AG08395 (cell line): ENCODE data around the gene CXXC5.

Experiments
- DNase-seq: peaks from one replicate; pipeline ENCODE4 v3.0.0; 2012; ENCODE audit warnings: mixed read lengths, low spot score

The CXXC5 gene

DNA sequence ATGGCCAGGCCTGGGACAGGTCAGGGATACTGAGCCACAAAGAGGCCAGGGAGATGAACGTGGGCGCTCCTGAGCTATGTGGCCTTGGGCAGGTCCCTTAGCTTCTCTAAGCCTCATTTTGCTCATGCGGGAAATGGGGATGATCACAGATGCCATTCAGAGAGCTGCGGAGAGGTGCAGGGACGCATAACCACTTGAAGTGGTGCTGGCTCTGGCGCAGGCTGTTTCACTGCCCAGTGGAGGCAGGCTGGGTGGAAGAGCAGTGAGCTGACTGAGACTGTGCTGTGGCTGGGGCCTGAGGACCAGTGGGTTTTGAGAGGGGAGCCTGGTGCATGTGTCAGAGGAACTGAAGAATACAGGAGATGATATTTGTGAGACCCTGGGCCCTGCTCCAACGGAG is 18.4 kb downstream of the CXXC5 start:
- no peak for DNase-seq

- DNase-seq = no peak
Observed at GRCh38 chr5:139667001-139667729, 19.0 kb downstream of the CXXC5 start.

GRCh38 chr5:139667730-139668063 is 19.5 kb downstream of the CXXC5 start:
- no peak for DNase-seq

- peak; percentile 61 for DNase-seq
Observed at GRCh38 chr5:139668064-139668880, 20.1 kb downstream of the CXXC5 start.

GRCh38 chr5:139668924-139669661 is 20.9 kb downstream of the CXXC5 start:
- no peak for DNase-seq

DNA sequence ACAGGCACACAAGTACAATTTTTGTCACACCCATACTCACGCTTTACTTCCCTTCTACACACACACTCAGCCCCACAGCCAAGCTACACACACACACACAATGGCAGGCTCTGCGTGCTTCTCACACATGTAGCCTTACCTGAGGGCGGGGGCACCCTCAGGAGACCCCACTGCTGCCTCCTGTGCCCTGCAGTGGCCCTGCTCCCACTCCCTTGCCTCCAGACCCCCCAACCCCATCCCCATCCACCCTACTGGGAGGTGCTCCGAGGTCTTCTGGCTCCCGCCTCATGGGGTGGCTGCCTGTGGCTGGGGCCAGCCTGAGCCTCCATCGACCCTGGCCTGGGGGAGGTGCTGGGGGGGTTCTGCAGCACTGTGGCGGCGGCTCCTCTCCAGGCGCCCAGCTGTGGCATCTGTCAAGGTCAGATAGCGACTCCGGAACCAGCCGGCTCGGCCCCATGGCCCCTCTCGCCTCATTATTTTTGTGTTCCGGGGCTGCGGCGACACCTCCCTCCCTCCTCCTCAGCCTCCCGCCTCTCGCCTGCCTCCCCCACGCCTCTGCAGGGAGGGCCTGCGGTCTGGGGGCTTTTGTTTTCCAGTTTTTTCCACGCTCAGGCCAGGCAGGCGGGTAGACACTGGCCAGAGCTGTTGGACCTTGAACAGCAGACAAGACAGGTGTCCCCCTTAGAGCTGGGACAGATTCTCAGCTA is 21.7 kb downstream of the CXXC5 start:
- no peak for DNase-seq

- no peak for DNase-seq
Observed at GRCh38 chr5:139670369-139671095, 22.4 kb downstream of the CXXC5 start.

- no peak for DNase-seq
Observed at GRCh38 chr5:139671096-139671841, 23.1 kb downstream of the CXXC5 start.

DNA sequence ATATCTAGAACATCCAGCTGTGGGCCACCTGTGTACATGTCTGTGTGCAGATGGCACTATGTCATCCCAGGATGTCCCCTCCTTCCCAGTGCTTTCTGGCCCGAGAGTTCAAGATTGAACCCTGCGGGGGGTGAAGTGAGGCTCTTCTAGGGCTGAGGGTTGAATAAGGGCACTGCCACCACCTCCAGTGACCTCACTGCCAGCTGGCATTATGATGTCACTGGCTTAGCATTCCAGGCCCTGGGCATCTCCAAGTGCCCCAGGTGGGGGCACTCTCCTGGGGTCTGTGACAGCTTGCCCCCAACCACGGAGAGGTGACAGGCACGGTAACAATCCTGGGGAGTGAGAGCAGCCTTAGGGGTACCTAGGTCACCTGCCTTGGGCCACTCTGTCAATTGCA is 27.1 kb downstream of the CXXC5 start:
- no peak for DNase-seq

- no peak for DNase-seq
Observed at GRCh38 chr5:139675825-139676224, 27.7 kb downstream of the CXXC5 start.

DNA sequence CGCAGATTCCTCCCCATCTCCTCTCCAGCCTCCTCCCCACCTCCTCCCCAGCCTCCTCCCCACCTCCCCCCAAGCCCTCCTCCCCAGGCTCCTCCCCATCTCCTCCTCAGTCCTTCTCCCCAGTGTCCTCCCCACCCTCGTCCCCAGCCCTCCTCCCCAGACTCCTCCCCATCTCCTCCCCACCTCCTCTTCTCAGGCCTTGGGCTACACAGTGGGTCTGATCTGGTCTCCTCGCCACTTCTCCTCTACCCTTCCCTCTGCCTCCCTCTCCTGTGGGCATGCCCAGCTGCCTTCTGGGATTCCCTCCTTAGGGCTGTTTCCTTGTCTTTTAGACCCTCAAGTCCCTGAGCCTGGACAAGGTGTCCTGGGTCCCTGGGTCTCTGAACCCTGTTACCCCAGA is 28.3 kb downstream of the CXXC5 start:
- no peak for DNase-seq

DNA sequence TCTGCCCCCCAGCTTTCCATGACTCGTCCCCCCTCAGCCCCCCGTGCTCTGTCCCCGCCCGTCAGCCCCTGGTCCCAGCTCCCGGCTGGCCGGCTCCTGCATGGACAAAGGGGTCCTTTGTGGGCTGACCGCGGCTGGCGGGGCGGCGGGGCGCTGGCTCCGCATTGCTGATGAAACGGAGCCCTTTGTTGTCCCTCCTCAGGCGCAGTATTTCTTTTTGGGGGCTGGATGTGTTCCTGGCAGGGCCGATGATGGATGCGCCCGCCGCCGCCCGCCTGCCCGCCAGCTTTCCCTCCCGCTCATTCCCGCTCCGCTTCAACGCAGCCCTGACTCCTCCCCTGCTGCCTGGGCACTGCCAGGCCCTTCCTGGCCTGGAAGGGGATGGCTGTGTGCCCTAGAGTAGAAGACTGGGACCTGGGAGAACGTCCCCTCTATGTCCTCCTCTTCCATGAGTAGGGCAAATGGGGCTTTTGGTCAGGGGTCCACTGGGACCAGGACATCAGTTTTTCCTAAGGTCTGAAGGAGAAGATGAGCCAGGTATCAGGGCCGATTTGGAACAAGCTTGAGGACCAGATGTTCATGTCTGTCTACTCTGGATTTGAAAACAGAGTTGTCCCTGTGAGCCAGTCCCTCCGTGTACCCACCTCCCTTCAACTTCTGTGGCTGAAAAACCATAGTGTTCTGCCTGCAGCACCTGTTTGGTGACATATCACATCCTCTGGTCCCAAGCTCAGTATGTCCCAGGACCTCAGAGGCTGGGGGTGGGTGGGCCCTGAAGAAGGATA is 29.0 kb downstream of the CXXC5 start:
- DNase-seq = no peak

DNA sequence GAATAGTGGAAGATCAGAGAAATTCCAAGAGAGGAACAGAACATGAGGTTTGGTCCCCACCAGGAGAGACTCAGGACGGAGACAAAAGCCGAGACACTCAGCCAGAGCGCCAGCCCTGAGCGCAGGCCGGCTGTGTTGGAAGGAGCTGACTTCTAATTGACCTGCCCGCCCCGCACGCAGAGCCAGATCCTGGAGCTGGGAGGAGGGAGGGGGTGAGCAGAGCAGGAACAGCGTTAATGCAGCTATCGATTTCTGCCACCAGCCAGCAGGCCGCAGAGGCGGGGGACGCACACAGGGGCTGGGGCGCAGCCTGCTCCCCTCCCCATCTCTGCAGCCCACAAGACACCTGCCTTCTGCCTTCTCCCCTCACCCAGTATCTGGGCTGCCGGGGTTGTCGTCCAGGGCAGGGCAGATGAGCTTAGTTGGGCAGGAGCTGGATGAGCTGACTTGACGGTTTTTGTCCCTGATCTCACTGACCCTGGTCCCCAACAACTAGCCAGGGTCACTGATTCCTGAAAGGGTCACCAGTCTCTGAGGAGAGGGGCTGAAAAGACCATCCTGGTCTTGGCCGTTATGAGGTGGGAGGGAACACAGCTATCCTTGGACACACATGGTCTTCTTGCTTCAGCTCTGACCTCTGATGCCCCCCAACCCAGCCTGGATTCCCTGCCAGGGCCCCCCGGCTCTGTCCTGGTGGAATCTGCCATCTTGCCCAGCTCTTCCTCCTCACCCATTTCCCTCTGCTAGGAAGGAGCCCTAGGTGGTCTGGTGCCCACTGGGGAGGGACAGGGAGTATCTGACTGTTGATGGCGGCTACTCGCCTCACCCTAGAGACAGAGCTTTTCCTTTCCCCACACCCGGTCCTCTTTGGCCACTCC is 29.8 kb downstream of the CXXC5 start:
- DNase-seq = no peak

GRCh38 chr5:139678751-139679750 is 30.9 kb downstream of the CXXC5 start:
- peak; percentile 78 for DNase-seq

DNA sequence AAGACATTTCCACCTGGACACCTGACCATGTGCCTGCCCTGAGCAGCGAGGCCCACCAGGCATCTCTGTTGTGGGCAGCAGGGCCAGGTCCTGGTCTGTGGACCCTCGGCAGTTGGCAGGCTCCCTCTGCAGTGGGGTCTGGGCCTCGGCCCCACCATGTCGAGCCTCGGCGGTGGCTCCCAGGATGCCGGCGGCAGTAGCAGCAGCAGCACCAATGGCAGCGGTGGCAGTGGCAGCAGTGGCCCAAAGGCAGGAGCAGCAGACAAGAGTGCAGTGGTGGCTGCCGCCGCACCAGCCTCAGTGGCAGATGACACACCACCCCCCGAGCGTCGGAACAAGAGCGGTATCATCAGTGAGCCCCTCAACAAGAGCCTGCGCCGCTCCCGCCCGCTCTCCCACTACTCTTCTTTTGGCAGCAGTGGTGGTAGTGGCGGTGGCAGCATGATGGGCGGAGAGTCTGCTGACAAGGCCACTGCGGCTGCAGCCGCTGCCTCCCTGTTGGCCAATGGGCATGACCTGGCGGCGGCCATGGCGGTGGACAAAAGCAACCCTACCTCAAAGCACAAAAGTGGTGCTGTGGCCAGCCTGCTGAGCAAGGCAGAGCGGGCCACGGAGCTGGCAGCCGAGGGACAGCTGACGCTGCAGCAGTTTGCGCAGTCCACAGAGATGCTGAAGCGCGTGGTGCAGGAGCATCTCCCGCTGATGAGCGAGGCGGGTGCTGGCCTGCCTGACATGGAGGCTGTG is 32.4 kb downstream of the CXXC5 start:
- DNase-seq = no peak

DNA sequence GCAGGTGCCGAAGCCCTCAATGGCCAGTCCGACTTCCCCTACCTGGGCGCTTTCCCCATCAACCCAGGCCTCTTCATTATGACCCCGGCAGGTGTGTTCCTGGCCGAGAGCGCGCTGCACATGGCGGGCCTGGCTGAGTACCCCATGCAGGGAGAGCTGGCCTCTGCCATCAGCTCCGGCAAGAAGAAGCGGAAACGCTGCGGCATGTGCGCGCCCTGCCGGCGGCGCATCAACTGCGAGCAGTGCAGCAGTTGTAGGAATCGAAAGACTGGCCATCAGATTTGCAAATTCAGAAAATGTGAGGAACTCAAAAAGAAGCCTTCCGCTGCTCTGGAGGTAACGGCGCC is 32.9 kb downstream of the CXXC5 start:
- no peak for DNase-seq

DNA sequence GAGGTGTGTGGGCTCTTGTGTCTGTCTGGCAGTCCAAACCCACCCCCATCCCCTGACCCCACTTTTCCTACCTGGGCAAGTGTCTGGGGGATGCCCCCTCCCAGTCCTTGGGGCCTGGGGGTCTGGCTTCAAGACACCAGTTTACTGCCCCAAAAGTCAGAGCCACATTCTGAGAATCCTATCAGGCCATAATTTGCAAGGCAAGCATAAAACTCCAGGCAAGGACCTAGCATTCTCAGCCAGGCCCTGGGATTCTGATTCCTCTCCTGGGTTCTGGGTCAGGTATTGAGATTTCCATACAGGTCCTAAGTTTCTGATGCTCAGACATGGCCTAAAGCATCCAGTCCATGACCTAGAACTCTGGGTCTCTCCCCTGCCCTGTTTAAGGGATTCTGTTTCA is 33.3 kb downstream of the CXXC5 start:
- no peak for DNase-seq
